Stimulated activated CD4-positive, alpha-beta T cell treated with anti-CD3 and anti-CD28 coated beads, TNF-alpha, amount 100 ng/mL, for 24 hours (primary cell): ENCODE results near the gene PDS5B.
"Not testable (repeated sequence)": the region's sequence is repeated elsewhere in the genome, so short reads cannot be mapped to it uniquely, and the experiment has no call there.

ENCODE experiments used
- DNase-seq, 3 experiments: peaks; one replicate each; pipeline ENCODE4 v3.0.0-alpha.2; 2020; ENCODE audit warnings: low read depth in 3 of 3

The PDS5B gene

GRCh38 chr13:32657309-32657708, 71.1 kb downstream of the PDS5B start:
- DNase-seq = no peak

- DNase-seq = no peak
Observed at GRCh38 chr13:32659736-32660135, 73.5 kb downstream of the PDS5B start.

- no peak for DNase-seq
Observed at GRCh38 chr13:32660227-32660626, 74.0 kb downstream of the PDS5B start.

DNA sequence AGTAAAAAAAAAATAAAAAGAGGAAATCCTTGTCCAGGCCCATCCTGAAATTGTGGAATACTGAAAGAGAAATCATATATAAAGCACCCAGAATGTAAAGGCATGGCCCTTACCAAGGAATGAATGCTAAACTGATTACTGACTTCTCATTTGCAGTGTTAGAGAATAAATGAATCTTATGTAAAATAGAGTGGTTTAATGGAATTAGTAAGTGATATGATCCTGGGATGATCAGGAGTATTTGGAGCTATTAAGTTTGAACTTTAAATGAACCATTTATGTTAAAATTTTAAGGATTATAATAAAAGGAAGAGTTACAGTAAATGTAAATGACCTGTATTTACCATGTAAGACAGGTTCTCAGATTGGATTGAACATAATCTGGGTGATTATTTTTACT, 75.4 kb downstream of the PDS5B start:
- DNase-seq = no peak

DNA sequence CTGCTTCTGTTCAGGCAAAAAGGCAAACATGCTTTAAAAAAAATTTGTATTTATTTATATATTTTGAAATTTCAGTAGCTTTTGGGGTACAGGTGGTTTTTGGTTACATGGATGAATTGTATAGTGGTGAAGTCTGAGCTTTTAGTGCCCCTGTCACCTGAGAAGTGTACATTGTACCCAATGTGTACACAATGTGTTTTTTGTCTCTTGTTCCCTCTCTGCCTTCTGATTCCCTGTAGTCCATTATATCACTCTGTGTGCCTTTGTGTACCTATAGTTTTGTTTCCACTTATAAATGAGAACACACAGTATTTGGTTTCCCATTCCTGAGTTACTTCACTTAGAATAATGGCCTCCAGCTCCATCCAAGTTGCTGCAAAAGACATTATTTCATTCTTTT, 77.4 kb downstream of the PDS5B start:
- DNase-seq = no peak

- no peak for DNase-seq
Observed at GRCh38 chr13:32666990-32667571, 80.8 kb downstream of the PDS5B start.

DNA sequence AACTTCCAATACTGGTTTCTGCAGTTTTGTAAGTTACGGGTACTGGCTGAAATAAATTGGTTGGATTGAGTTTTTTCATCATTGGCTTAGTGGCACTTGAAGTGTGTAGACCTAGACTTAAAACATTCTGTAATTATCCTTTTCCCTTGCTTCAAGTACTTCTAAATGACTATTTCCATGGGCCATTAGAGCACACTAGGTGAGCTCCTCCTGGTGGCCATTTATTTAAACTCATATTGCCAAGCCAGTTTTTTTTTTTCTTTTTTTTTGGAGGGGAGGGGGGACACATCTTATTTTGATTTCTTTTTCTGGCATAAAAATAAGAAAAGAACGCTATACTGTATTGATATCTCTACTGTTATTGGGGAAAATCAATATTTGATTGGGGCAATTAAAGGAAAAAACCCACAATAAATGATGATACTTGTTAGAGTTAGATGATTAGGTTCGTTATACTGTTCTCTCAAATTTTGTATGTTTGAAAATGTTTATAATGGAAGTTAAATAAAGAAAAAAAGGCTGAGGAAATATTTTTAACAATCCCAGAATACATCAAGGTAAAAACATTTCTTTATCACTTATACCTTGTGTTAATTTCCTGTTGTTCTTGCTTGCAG, 82.9 kb downstream of the PDS5B start:
- no peak for DNase-seq

- no peak for DNase-seq
Observed at GRCh38 chr13:32674503-32674902, 88.3 kb downstream of the PDS5B start.

DNA sequence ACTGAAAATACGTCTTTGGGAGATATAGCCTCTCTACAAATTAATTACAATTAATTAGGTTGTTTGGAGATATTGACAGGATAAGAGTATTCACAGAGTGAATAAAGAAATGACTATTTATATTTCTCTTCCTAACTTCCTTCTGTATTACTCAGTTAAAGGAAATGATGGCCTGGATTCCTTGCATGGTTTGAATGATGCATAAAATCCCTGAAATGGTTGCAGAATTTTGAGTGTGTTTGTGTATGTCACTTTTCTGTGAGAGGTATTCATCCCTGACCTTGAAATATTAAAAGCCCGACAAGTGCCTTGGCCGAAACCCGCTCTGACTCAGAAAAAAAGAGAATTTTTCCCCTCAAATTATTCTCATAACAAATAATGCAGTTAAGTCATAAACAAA, 90.0 kb downstream of the PDS5B start:
- no peak for DNase-seq

- no peak for DNase-seq
Observed at GRCh38 chr13:32682130-32682529, 95.9 kb downstream of the PDS5B start.

GRCh38 chr13:32682740-32683139, 96.5 kb downstream of the PDS5B start:
- DNase-seq = no peak

GRCh38 chr13:32687275-32687674, 101.0 kb downstream of the PDS5B start:
- no peak for DNase-seq

DNA sequence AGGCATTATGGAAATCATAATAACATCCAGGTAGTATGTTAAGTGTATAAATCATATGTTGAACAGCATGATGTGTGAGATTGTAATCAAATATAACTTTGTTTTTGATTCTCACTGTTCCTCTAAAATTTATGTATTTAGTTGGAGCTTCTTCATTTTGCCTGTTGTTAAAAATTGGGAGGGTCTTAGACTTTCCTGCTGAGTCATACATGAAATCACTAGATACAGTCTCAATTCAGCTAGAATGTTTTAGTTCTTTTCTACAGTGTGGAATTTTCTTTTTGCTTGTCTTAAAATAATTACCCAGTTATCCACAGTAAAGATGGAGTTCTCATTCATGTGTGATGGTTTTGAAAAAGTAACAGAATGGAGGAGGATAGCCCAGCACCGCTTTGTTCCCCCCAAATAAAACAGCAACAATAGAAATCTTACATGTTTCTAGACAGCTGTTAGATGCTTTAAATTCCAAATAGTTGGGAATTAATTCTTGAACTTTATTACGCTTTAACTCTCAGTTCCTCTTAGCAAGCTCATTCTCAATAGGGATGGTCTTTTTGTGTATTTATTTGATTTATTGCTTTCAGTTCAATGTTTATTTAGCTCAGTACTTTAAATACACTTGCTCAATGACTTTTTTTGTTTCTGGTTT, 109.5 kb downstream of the PDS5B start:
- DNase-seq = no peak

DNA sequence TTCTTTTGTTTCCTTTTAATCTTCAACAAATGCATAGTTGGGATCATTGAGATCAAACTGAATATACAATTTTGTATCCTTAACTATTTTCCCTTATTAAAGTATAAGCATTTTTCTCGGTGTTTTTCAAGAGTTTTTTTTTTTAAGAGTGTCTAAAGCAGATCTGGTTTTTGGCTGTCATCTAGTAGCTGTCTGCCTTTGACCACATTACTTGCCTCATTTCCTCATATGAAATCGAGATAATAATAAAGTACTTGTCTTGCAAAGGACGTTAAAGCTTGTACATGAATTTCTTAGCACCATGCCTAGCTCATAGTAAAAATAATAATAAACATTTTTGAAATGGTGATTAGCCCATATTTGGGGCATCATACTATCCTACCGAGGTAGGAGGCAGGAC, 121.2 kb downstream of the PDS5B start:
- no peak for DNase-seq

DNA sequence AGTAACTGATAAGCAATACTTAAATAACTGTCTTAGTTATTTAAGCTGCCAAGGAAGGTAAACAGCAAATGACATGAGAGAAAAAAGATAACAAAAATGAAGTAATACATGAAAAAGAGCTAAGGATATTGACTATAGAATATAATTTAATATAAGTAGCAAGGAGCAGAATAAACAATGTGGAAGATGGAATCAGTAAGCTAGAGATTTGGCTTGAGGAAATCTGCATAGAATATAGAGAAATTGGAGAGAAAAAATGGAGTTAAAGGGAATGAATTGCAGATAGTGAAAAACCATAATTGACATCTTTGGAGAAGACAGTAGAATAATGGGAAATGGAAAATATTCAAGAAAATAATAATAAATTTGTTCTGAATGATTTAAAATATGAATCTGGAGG, 127.1 kb downstream of the PDS5B start:
- no peak for DNase-seq

GRCh38 chr13:32716201-32716600, 129.9 kb downstream of the PDS5B start:
- not testable (repeated sequence) for DNase-seq

DNA sequence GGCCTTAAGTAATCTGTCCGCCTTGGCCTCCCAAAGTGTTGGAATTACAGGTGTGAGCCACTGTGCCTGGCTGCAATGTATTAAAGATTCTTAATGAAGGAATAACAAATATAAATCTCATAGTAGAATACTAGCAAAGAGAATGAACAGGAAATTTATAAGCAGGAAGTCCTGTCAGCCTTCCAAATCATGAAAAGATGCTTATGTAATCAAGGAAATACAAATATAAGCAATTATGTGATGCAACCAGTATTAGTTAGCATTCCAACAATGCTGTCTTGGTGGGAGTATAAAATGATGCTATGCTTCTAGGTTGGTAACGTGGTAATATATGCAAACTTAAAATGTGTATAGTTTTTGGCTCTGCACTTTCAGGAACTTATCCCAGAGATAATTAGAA, 133.8 kb downstream of the PDS5B start:
- no peak for DNase-seq

GRCh38 chr13:32721131-32722034, 135.1 kb downstream of the PDS5B start:
- not testable (repeated sequence) for DNase-seq

DNA sequence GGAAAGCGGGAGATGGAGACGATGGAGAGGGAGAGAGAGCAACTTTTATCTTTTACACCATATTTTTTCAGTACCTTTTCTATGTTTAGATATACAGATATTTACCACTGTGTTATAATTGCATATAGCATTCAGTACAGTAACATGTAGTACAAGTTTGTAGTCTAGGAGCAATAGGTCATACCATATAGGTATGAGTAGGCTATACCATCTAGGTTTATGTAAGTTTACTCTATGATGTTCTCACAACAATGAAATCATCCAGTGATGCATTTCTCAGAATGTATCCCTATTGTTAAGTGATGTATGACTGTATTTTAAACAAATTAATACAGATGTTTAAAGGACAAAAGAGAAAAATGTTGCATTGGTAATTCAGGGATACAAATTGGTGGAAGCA, 136.1 kb downstream of the PDS5B start:
- DNase-seq = no peak

- DNase-seq = no peak
Observed at GRCh38 chr13:32723987-32724386, 137.7 kb downstream of the PDS5B start.

- DNase-seq = no peak
Observed at GRCh38 chr13:32726374-32727037, 140.3 kb downstream of the PDS5B start.

DNA sequence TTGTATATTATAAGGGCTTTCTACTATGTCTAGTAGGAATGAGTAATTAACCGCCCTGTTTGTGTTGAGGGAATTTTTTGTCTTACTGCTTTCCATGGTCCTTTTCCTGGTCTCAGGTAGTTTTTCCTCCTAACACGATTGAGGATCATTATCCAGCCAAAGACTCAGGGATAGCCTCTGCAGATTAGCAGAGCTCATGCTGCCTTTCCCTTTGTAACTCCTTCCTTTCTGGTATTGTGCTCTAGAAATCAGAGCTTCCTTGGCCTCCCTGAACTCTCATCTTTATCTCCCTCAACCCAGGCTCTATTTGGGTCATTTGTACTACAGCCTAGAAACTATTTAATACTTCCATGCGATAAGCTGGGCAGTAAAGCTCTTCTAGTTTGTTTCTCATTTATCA, 142.1 kb downstream of the PDS5B start:
- no peak for DNase-seq
